Panc1 (cell line): ENCODE results near the gene ATG10. TPM values are rescaled to one million over a fixed set of nuclear protein-coding genes. Genes with fewer than 3 reads are reported as not detected.

Experiments
- ATAC-seq: fragments of 200-7000 bp; cut with Tn5 transposase; 2 replicates; pipeline ENCODE4 v1.9.1; 2020; ENCODE audit warnings: mild to moderate bottlenecking, moderate library complexity
- BruUV-seq: library from RNA; stranded (reverse); fragments of 400-500 nt; replicated peaks from 2 replicates; lab custom pipeline; 2021; lab: Mats Ljungman, UMichigan
- CTCF ChIA-PET: fragments of 300-600 bp; sonication (Branson Sonifier 250); formaldehyde crosslinking; loops from one replicate; lab custom pipeline; 2022; ENCODE audit warnings: antibody characterized with exemption; lab: Charles Lee
- POLR2A ChIA-PET: fragments of 300-600 bp; sonication (Branson Sonifier 250); formaldehyde crosslinking; loops from one replicate; lab custom pipeline; 2022; ENCODE audit warnings: antibody characterized with exemption; lab: Charles Lee
- DNase-seq: peaks from one replicate; pipeline ENCODE4 v3.0.0-alpha.2; 2010; ENCODE audit warnings: low read depth, low spot score
- H3K27ac ChIP-seq: 2 replicates; pipeline ENCODE4 v1.5.1; 2011; ENCODE audit warnings: mild to moderate bottlenecking, low read length, inconsistent platforms
- H3K27me3 ChIP-seq: fragments of 200-500 bp; sonication (Bioruptor generic); 2 replicates; pipeline ENCODE4 v1.6.0; 2014; ENCODE audit warnings: low read length, inconsistent platforms; ENCODE audit not compliant: control insufficient read depth, insufficient read depth
- H3K36me3 ChIP-seq: fragments of 200-500 bp; sonication (Bioruptor generic); 2 replicates; pipeline ENCODE4 v1.5.1; 2014; ENCODE audit warnings: inconsistent platforms, mild to moderate bottlenecking, low read length, moderate library complexity; ENCODE audit not compliant: control insufficient read depth, insufficient read depth
- H3K4me1 ChIP-seq: 2 replicates; pipeline ENCODE4 v1.5.1; 2011; ENCODE audit warnings: inconsistent platforms, mild to moderate bottlenecking, low read length, moderate library complexity; ENCODE audit not compliant: control insufficient read depth, insufficient read depth
- H3K4me3 ChIP-seq, 2 experiments: 2 replicates each; pipeline ENCODE4 v1.5.1; 2011 to 2012; ENCODE audit warnings: low read depth in 2 of 2, low read length in 2 of 2, mild to moderate bottlenecking in 2 of 2, inconsistent platforms in 1 of 2, moderate library complexity in 1 of 2
- H3K9me3 ChIP-seq: fragments of 200-500 bp; sonication (Bioruptor generic); 2 replicates; pipeline ENCODE4 v1.5.1; 2014; ENCODE audit warnings: low read depth, mild to moderate bottlenecking, inconsistent platforms, low read length, moderate library complexity; ENCODE audit not compliant: control insufficient read depth, insufficient read depth
- CTCF ChIP-seq: fragments of 450-650 bp; IDR thresholded peaks from 2 replicates; pipeline ENCODE4 v1.5.1; 2017; ENCODE audit warnings: mild to moderate bottlenecking
- POLR2AphosphoS5 ChIP-seq: IDR thresholded peaks from 2 replicates; pipeline ENCODE4 v1.6.1; 2012; ENCODE audit warnings: mild to moderate bottlenecking, low read depth, low read length, moderate library complexity
- REST ChIP-seq, 2 experiments: IDR thresholded peaks; 2 replicates each; pipeline ENCODE4 v1.6.1; 2011 to 2012; ENCODE audit warnings: low read depth in 2 of 2, control low read depth in 1 of 2, low read length in 1 of 2, mild to moderate bottlenecking in 1 of 2, moderate library complexity in 1 of 2; ENCODE audit not compliant: insufficient read depth in 1 of 2
- SIN3A ChIP-seq: IDR thresholded peaks from 2 replicates; pipeline ENCODE4 v1.6.1; 2012; ENCODE audit warnings: low read depth, mild to moderate bottlenecking, low read length, moderate library complexity, borderline replicate concordance; ENCODE audit not compliant: insufficient read depth
- TCF7L2 ChIP-seq: IDR thresholded peaks from 2 replicates; pipeline ENCODE4 v1.6.1; 2011; ENCODE audit warnings: mild to moderate bottlenecking, low read depth, low read length, inconsistent platforms
- in situ Hi-C: cut with HindIII; loops from 2 replicates; pipeline ENCODE4 v1.10.0; 2016; ENCODE audit warnings: low sequenced_read_pairs, low pct_unique_long_range_greater_than_20kb
- intact Hi-C: fragments of 100-400 bp; cut with micrococcal nuclease; formaldehyde crosslinking; loops from one replicate; pipeline ENCODE4 v1.10.0; 2022; ENCODE audit not compliant: unreplicated experiment
- total RNA-seq: library from RNA; stranded (reverse); gene quantifications from one replicate; pipeline ENCODE4 v1.2.1, GENCODE V29; 2021; ENCODE audit not compliant: unreplicated experiment

Gene ATG10
- total RNA-seq, 1 experiment from 2014 or later: 14.0 TPM

- no peaks in the 10 kb centered on the region for H3K27me3 ChIP-seq
- no peak overlapping the region for H3K27ac ChIP-seq
- in situ Hi-C loops (no loop called here), intact Hi-C loops (no loop called here)
- TF ChIP-seq POLR2AphosphoS5 (no peak), TCF7L2 (no peak), SIN3A (no peak), CTCF (no peak), REST (IDR thresholded peaks at IDR 0.05; ENCODE audit: insufficient read depth in 1 of 2, low read depth in 2 of 2, low read length in 1 of 2) (no peak)
- H3K36me3 ChIP-seq: no peaks in the 10 kb centered on the region
- no peak overlapping the region for H3K4me3 ChIP-seq
- DNase-seq: no peak
- no TSS peak for BruUV-seq
- POLR2A ChIA-PET: no interaction called here
- H3K4me1 ChIP-seq: no peaks in the 10 kb centered on the region
- H3K9me3 ChIP-seq: no peaks in the 10 kb centered on the region
- CTCF ChIA-PET: no interaction called here
- no peak for ATAC-seq
Measured at GRCh38 chr5:82019342-82020138, 47.7 kb downstream of the ATG10 start.

GRCh38 chr5:82022499-82022898 lies 50.7 kb downstream of the ATG10 start:
- no peaks in the 10 kb centered on the region for H3K27me3 ChIP-seq
- intact Hi-C loops (no loop called here), in situ Hi-C loops (no loop called here)
- POLR2A ChIA-PET: no interaction called here
- H3K4me3 ChIP-seq: no peak overlapping the region
- ATAC-seq (no peak), DNase-seq (no peak)
- no TSS peak for BruUV-seq
- no peaks in the 10 kb centered on the region for H3K4me1 ChIP-seq
- CTCF ChIA-PET: no interaction called here
- H3K9me3 ChIP-seq: no peaks in the 10 kb centered on the region
- H3K27ac ChIP-seq: no peak overlapping the region
- no peak for TF ChIP-seq REST (IDR thresholded peaks at IDR 0.05; ENCODE audit: insufficient read depth in 1 of 2, low read depth in 2 of 2, low read length in 1 of 2)
- no peak for TF ChIP-seq SIN3A
- no peak for TF ChIP-seq CTCF
- no peak for TF ChIP-seq TCF7L2
- no peak for TF ChIP-seq POLR2AphosphoS5
- no peaks in the 10 kb centered on the region for H3K36me3 ChIP-seq
